GM19438 (cell line): ENCODE measurements around the gene ANKRD42.

Source experiments
- ATAC-seq: cut with Tn5 transposase; IDR thresholded peaks from one replicate; pipeline ENCODE4 v1.9.1; 2021; ENCODE audit warnings: low read depth; ENCODE audit not compliant: unreplicated experiment

ANKRD42 gene

GRCh38 chr11:83193315-83194280 is at the start of gene ANKRD42:
Gene ANKRD42 (plus strand): TSS chr11:83193712. CDS start chr11:83194671, 959 bp downstream.
- peak; percentile 92 for ATAC-seq

DNA sequence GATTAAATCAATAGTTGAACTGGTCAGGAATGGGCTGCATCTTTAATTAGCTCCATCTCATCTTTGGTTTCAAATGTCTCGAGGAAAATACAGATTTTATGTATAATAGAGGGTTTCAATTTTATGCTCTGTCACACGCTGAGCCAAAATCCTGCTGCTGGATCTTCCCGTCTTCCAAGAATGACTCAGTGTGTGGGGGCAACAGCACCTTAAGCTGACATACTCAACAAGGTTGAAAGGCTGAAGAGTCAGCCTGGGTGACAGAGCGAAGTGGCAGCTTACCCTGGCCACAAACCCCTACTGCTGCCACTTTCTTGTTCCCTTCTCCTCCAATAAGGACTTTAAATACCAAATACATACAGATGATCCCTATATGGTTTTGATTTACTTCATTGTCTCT is 45.6 kb upstream of the ANKRD42 start:
- ATAC-seq: no peak

- no peak for ATAC-seq
Observed at GRCh38 chr11:83150450-83150849, 43.1 kb upstream of the ANKRD42 start.

DNA sequence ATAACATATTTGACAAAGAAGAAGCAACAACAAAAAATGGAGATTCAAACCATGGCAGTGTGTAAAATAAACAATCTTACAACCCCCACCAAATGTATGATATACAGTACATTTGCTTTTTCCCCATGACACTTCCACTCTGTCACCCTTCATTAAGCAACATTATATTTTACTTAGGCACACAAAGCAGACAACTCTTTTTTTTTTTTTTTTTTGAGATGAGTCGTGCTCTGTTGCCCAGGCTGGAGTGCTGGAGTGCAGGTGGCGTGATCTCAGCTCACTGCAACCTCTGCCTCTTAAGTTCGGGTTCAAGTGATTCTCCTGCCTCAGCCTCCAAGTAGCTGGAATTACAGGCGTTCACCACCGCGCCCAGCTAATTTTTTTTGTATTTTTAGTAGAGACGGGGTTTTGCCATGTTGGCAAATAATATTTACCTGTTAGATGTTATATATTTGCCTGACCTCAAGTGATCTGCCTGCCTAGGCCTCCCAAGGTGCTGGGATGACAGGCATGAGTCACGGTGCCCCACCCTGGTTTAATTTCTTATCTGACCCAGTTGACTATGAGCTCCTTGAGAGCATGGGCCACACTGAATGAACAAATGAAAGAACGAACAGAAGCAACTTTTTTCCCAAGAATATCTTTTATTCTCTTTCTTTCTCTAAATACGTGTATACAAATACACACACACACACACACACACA is 42.1 kb upstream of the ANKRD42 start:
- ATAC-seq: no peak

- ATAC-seq: no peak
Observed at GRCh38 chr11:83152264-83152663, 41.2 kb upstream of the ANKRD42 start.

DNA sequence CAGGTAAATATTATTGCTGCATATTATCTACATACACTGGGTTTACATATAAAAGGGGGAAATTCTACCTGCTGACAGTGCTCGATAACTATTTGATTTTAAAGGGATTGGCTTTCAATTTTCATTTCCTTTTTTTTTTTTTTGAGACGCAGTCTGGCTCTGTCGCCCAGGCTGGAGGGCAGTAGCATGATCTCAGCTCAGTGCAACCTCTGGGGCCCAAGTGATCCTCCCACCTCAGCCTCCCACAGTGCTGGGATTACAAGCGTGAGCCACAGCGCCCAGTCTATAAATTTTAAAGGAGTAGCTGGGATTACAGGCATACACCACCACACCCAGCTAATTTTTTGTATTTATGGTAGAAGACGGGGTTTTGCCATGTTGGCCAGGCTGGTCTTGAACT is 39.7 kb upstream of the ANKRD42 start:
- ATAC-seq: no peak

DNA sequence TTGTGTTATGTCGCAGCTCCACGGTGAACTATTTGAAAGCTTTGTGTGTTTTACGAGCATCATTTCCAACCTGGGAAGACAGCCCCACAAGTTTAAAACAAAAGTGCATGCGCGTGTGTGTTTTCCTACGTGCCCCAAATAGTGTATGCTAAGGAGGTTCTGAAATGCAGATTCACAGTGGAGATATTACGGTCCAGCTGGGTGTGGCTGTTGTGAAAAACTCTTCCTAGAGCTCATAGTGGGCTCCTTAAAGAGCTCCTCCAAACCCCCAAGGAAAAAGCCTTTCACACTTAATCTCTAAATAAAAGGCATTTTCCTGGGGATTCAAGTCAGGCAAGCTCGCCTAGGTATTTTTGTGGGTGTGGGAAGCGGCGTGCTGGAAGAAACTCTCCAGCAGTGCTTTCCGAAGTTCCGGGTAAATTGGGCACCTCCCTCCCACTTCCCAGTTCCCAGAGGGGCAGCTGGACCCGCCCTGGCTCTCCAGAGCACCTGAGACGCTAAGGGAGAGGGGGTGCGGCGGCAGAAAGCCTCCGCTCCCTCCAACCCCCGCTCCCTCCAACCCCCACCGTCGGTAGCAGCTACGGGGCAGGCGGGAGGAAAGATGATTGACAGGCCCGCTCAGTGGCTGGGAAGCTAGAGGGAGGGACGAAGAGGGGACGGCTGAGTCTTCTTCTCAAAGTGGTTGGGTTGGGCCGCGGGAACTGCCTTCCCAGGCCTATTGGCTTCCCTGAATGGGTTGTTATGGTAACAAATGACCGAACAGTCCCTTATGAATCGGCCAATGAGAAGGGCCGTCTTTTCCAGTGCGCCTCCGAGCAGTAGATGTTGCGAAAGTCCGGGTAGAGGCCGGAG is 37.1 kb upstream of the ANKRD42 start:
- peak; percentile 90 for ATAC-seq

DNA sequence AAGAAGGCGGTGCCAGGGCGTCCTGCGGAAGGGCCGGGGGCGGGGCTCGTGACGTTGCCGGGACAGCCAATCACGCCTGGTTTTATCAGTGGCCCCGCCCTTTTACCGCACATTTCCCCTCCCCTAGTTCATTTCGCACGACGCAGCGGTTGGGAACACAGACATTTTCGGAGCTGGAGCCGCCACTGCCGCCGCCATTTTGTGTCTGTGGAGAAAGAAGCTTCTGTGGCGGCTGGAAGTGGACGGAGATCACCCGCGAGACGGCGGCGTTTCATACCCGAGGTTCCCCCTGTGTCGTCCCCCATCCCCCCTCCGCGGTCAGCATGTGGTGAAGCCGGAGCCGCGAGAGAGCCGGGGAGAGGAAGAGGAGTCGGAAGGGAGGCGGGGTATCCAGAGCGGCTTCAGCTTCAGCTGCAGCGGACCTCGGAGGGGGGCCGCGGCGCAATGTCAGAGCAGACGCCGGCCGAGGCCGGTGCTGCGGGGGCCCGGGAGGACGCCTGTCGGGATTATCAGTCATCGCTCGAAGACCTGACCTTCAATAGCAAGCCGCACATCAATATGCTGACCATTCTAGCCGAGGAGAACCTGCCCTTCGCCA is 36.4 kb upstream of the ANKRD42 start, which contains the start of gene PCF11:
Gene PCF11 (plus strand): TSS at position 136 of the 598 bp plus-strand sequence. CDS start 309 bp downstream, at position 445.
- ATAC-seq: peak; percentile 7

DNA sequence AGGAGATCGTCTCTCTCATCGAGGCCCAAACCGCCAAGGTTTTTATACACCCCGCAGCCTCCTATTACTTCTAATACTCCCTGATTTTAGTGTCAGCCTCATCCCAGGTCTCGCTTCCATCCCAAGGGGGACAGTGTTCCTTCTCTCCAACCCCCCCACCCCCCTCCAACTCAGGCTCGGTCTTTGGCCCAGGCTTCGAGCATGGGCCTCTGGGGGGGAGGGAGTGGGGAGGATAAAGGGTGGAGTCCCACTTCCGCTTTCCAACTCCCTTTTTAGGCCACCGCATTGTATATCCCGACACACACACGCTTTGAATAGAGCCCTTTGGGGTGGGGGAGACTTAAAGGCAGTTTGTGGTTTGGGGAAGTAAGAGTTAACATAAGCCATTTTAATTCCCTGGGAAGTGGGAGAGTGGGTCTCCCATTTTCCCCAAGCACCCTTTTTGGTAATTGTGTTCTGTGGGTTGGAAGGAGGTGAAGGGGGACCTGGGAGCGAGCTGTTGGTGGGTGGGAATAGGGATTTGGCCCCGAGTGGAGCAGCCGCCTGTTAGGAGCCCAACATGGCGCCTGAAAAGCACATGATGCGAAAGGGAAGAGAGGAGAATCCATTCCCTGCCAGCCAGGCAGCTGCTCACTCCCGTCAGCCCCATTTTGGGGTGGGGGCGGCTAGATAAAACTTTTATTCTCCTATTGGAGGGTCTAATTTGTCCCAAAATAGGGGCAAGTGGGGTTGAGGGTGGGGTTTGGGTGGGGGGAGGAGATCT is 35.7 kb upstream of the ANKRD42 start:
- no peak for ATAC-seq

DNA sequence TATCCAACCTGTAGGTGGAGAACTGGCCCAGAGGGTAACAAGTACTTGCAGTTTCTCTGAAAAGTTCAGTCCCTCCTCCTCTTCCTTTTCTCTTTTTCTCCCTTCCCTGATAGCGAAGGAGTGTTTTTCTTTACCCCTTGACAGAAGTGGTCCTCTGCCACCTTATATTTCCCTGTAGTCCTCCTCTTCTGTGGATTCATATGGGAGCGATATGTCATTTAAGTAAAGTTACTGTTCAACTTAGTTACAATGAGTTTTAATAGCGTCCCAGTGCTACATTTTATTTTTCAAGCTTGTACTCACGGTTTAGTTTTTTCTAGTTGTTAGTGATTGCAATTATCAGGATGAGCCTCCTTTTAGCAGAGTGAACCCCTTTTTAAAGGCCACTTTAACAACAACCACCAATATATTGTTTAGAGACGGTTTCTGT is 35.1 kb upstream of the ANKRD42 start:
- ATAC-seq: no peak

DNA sequence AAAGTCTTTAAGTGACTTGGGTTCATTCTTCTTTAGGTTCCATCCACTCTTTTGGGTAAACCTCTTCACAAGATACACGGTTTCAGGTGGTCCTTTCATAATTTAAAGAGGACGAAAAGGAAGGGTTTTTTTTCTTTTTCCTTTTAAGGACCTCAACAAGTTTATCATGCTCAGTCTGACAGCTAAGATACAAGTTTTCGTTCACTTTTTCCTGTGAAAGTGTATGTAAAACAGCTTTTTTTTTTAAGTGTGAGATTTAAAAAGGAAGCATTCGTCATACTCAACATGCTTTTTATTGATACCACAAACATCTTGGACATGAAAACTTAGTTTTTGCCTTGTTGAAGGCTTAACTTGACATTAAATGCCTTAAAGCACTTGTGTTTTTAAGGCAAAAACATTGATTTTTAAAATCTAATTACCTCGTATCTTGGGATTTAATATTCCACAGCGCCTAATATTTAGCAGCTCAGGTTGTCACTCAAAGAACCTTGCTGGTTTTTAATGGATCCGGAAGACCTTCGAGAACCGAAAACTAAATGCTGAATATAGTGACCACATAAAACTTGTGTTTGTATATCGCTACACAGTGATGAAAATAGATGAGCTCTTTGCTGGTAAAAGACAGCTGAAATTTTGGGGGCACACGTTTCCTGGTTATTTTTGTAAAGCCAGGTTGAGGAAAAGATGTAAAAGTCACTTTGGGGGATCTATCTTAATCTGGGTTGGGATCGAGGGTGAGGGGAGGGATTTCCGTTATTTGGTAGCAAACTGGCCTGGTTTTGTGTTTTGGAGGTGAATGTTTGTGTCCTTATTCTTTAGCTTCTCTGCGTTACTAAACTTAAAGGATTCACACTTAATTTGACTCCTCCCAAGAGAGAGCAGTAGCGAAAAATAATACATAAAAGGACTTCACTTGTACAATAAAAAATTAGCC is 34.3 kb upstream of the ANKRD42 start:
- ATAC-seq: no peak

DNA sequence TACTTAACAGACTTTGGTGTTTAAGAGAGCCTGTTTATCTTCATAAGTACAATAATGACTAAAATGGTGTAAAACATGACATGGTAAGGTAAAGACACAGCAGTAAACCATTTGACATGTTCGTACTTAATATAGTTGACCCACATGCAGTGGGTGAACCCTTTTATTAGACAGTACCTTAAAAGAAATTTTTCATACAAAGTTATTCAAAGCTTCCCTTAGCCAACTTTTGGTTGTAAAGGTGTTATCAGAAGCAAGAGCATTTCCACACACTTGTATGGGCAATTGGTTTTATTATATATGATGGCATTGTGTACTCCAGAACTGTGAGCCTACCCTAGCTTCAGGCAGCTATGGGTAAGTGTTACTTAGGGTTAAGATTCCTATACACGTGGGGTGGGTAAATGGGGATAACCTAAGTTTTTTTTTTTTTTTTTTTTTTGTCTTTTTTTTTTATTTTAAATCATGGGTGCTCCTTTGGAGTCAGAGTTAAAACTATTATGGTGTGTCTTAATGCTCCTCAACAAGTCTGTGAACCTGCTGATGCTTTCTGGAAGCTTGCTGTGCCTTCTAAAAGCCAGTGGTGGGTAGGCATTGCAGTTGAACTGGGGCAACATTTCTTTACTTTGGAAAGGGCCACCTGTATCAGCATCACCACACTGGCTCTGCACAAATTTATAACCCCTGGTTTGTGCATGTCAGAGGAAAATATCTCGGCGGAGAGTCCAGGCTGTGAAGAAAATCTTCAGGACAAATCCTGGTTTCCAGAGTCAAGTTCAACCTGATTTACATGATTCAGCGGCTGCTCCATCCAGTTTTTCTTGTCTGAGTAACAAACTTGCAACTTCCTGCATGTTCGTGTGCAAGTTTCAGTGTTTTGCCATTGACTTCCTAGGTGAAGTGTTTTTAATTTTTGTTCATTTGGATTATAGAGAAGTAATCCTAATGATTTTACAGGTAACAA is 33.3 kb upstream of the ANKRD42 start:
- no peak for ATAC-seq

GRCh38 chr11:83161610-83162199 is 31.8 kb upstream of the ANKRD42 start:
- ATAC-seq: no peak

DNA sequence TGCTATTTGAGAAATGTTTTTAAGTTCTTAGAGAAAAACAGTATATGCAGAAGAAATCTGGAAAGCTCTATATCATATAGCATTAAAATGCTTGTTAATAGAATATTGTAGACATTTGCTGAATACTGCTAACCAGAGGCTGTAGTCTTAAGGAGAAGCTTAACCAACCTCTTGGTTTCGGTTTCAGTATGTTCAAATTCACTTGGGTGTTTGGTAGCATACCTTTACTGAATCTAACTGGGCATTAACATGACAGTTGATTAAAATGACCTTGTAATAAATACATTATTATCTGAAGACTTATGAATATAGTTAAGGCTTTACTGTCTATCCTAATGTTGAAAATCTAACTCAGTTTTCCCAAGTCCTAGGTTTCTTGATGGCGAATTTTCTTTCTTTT is 31.1 kb upstream of the ANKRD42 start:
- ATAC-seq: peak; percentile 50

- ATAC-seq: no peak
Observed at GRCh38 chr11:83166193-83166866, 27.2 kb upstream of the ANKRD42 start.

DNA sequence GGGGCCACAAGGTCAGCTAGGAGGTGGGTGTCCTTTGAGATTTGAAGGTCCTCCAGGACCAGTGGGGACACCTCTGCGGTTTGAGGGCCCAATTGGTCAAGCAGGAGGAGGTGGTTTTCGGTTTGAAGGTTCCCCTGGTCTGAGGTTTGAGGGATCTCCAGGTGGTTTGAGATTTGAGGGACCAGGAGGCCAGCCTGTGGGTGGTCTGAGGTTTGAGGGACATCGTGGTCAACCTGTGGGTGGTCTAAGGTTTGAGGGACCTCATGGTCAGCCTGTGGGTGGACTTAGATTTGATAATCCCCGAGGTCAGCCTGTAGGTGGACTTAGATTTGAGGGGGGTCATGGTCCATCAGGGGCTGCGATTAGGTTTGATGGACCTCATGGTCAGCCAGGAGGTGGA is 24.8 kb upstream of the ANKRD42 start:
- no peak for ATAC-seq
